GM21723 (cell line): Measurements from ENCODE around the gene COBL.
"Not testable (repeated sequence)": the region's sequence is repeated elsewhere in the genome, so short reads cannot be mapped to it uniquely, and the experiment has no call there.

ENCODE experiments used
- ATAC-seq: cut with Tn5 transposase; IDR thresholded peaks from one replicate; pipeline ENCODE4 v1.9.1; 2021; ENCODE audit warnings: mild to moderate bottlenecking, moderate library complexity; ENCODE audit not compliant: unreplicated experiment

COBL gene

GRCh38 chr7:51213618-51214017, 103.0 kb downstream of the COBL start:
- no peak for ATAC-seq

GRCh38 chr7:51210766-51211165, 105.8 kb downstream of the COBL start:
- no peak for ATAC-seq

GRCh38 chr7:51209426-51209825, 107.2 kb downstream of the COBL start:
- no peak for ATAC-seq

GRCh38 chr7:51208125-51208524, 108.5 kb downstream of the COBL start:
- not testable (repeated sequence) for ATAC-seq

GRCh38 chr7:51198654-51199053, 118.0 kb downstream of the COBL start:
- no peak for ATAC-seq

- ATAC-seq, result no peak
Measured at GRCh38 chr7:51190969-51191368, 125.6 kb downstream of the COBL start.

GRCh38 chr7:51189777-51190176, 126.8 kb downstream of the COBL start:
- no peak for ATAC-seq

GRCh38 chr7:51188987-51189386, 127.6 kb downstream of the COBL start:
- no peak for ATAC-seq

- ATAC-seq, result no peak
Measured at GRCh38 chr7:51187941-51188340, 128.7 kb downstream of the COBL start.

- ATAC-seq, result no peak
Measured at GRCh38 chr7:51186531-51186930, 130.1 kb downstream of the COBL start.

- no peak for ATAC-seq
Measured at GRCh38 chr7:51182636-51183166, 133.9 kb downstream of the COBL start.

GRCh38 chr7:51180092-51180491, 136.5 kb downstream of the COBL start:
- ATAC-seq, result no peak

GRCh38 chr7:51175992-51176388, 140.6 kb downstream of the COBL start:
- ATAC-seq, result no peak

- ATAC-seq, result no peak
Measured at GRCh38 chr7:51175316-51175991, 141.2 kb downstream of the COBL start.

- ATAC-seq, result no peak
Measured at GRCh38 chr7:51165337-51165736, 151.3 kb downstream of the COBL start.

- ATAC-seq, result peak; percentile 97
Measured at GRCh38 chr7:51162724-51163329, 153.8 kb downstream of the COBL start.

- no peak for ATAC-seq
Measured at GRCh38 chr7:51161937-51162336, 154.7 kb downstream of the COBL start.

- no peak for ATAC-seq
Measured at GRCh38 chr7:51160990-51161615, 155.5 kb downstream of the COBL start.

- no peak for ATAC-seq
Measured at GRCh38 chr7:51160411-51160810, 156.2 kb downstream of the COBL start.

- no peak for ATAC-seq
Measured at GRCh38 chr7:51158742-51159445, 157.7 kb downstream of the COBL start.

- no peak for ATAC-seq
Measured at GRCh38 chr7:51158211-51158610, 158.4 kb downstream of the COBL start.
